NCI-H748 treated with DMSO at 0.1 percent for 48 hours (cell line): ENCODE data around the gene OPCML.

Source experiments
- DNase-seq: peaks from one replicate; lab custom pipeline; 2025; lab: John Stamatoyannopoulos, UW

Gene OPCML

GRCh38 chr11:132982772-132983640 is 549.3 kb downstream of the OPCML start:
- DNase-seq: no peak

GRCh38 chr11:132981131-132981956 is 551.0 kb downstream of the OPCML start:
- DNase-seq: no peak

GRCh38 chr11:132980670-132981069 is 551.6 kb downstream of the OPCML start:
- peak; percentile 49 for DNase-seq

GRCh38 chr11:132977746-132978145 is 554.6 kb downstream of the OPCML start:
- no peak for DNase-seq

- no peak for DNase-seq
These were observed 555.1 kb downstream of the OPCML start for GRCh38 chr11:132977241-132977640.

- no peak for DNase-seq
These were observed 556.2 kb downstream of the OPCML start for GRCh38 chr11:132976115-132976514.

GRCh38 chr11:132973686-132974085 is 558.6 kb downstream of the OPCML start:
- DNase-seq: no peak

- no peak for DNase-seq
These were observed 559.7 kb downstream of the OPCML start for GRCh38 chr11:132972565-132972964.

- DNase-seq: no peak
These were observed 561.0 kb downstream of the OPCML start for GRCh38 chr11:132971351-132971750.

GRCh38 chr11:132969892-132970291 is 562.4 kb downstream of the OPCML start:
- DNase-seq: no peak

- DNase-seq: peak; percentile 9
These were observed 570.3 kb downstream of the OPCML start for GRCh38 chr11:132962041-132962440.

- no peak for DNase-seq
These were observed 570.8 kb downstream of the OPCML start for GRCh38 chr11:132961453-132961852.

- no peak for DNase-seq
These were observed 571.8 kb downstream of the OPCML start for GRCh38 chr11:132960273-132961078.

- DNase-seq: no peak
These were observed 572.6 kb downstream of the OPCML start for GRCh38 chr11:132959693-132960092.

- no peak for DNase-seq
These were observed 574.4 kb downstream of the OPCML start for GRCh38 chr11:132957881-132958280.

- DNase-seq: no peak
These were observed 584.0 kb downstream of the OPCML start for GRCh38 chr11:132948252-132948651.

- no peak for DNase-seq
These were observed 587.7 kb downstream of the OPCML start for GRCh38 chr11:132944569-132944944.

GRCh38 chr11:132943706-132944568 is 588.4 kb downstream of the OPCML start:
- DNase-seq: peak; percentile 42

- no peak for DNase-seq
These were observed 589.0 kb downstream of the OPCML start for GRCh38 chr11:132943357-132943705.

GRCh38 chr11:132942611-132943356 is 589.5 kb downstream of the OPCML start:
- DNase-seq: peak; percentile 7

GRCh38 chr11:132941761-132942160 is 590.5 kb downstream of the OPCML start:
- no peak for DNase-seq
